GM10248 (cell line): ENCODE measurements around the gene C13orf46.

Experiments
- CTCF ChIA-PET: fragments of 300-600 bp; sonication (Branson Sonifier 250); formaldehyde crosslinking; extraction: SDS; loops from one replicate; lab custom pipeline; 2021; ENCODE audit warnings: antibody characterized with exemption; lab: Yijun Ruan, JAX
- POLR2A ChIA-PET: fragments of 350-650 bp; sonication (Branson Sonifier 250); formaldehyde crosslinking; extraction: SDS; loops from one replicate; lab custom pipeline; 2020; ENCODE audit warnings: antibody characterized with exemption; lab: Yijun Ruan, JAX
- DNase-seq: peaks from one replicate; pipeline ENCODE4 v3.0.0; 2012; ENCODE audit errors: extremely low spot score
- CTCF ChIP-seq: IDR thresholded peaks from 2 replicates; pipeline ENCODE4 v1.5.1; 2012; ENCODE audit warnings: mild to moderate bottlenecking, low read depth; ENCODE audit errors: extremely low read depth, missing control alignments, control extremely low read depth

The C13orf46 gene

DNA sequence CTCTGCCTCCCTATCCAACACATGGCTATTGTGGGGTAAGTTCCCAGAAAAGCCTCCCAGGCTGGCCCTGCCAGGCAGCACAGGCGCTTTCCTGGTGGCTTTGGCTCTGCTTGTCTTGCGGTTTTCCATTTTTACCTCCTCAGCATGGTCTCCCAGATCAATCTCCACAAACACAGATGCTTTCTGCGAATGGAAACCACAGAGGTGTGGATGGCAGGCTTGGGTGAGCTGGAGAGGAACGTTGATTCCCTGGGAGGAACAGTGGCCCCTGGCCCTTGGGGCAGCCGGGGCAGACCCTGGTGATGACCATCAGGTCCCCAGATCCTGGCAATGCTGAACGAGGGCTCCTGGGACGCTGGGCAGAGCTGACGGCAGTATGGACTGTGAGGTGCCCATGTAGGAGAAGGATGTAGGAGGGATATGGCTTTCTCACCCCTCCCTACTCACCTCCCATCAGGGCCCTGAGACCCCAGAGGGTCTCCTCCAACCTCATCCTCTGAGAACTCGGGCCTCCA is 6.6 kb downstream of the C13orf46 start:
- DNase-seq: no peak
- no peak for TF ChIP-seq CTCF
- ChIA-PET CTCF (no interaction called here), POLR2A (no interaction called here)

GRCh38 chr13:113965968-113966884 is 7.7 kb downstream of the C13orf46 start:
- ChIA-PET CTCF (no interaction called here), POLR2A (no interaction called here)
- no peak for TF ChIP-seq CTCF
- no peak for DNase-seq

- no peak for DNase-seq
- POLR2A ChIA-PET: no interaction called here
- CTCF ChIA-PET: no interaction called here
- TF ChIP-seq CTCF: no peak
These were observed 8.4 kb downstream of the C13orf46 start for GRCh38 chr13:113965383-113965874.

- no peak for DNase-seq
- no peak for TF ChIP-seq CTCF
- ChIA-PET POLR2A (no interaction called here), CTCF (no interaction called here)
These were observed 9.5 kb downstream of the C13orf46 start for GRCh38 chr13:113964251-113964995.

DNA sequence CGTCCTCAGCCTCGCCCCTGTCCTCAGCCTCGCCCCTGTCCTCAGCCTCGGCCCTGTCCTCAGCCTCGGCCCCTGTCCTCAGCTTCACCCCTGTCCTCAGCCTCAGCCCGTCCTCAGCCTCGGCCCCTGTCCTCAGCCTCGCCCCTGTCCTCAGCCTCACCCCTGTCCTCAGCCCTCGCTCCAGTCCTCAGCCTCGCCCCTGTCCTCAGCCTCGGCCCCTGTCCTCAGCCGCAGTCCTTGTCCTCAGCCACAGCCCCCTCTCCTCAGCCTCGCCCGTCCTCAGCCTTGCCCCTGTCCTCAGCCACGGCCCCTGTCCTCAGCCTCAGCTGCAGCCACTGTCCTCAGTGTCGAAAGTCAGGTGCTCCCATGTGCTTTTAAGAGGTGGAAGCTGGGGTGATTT is 10.5 kb downstream of the C13orf46 start:
- CTCF ChIA-PET: no interaction called here
- DNase-seq: no peak
- TF ChIP-seq CTCF: no peak
- POLR2A ChIA-PET: no interaction called here

- TF ChIP-seq CTCF: no peak
- DNase-seq: no peak
- CTCF ChIA-PET: no interaction called here
- POLR2A ChIA-PET: no interaction called here
These were observed 10.9 kb downstream of the C13orf46 start for GRCh38 chr13:113962975-113963374.
